SH-SY5Y (cell line): ENCODE data around the gene PSMD5.

ENCODE experiments used
- GATA2 ChIP-seq: IDR thresholded peaks from 2 replicates; pipeline ENCODE4 v1.6.1; 2011; ENCODE audit warnings: mild to moderate bottlenecking, low read depth, low read length
- GATA3 ChIP-seq: IDR thresholded peaks from 2 replicates; pipeline ENCODE4 v1.6.1; 2011; ENCODE audit warnings: low read depth, mild to moderate bottlenecking, low read length, moderate library complexity

DNA sequence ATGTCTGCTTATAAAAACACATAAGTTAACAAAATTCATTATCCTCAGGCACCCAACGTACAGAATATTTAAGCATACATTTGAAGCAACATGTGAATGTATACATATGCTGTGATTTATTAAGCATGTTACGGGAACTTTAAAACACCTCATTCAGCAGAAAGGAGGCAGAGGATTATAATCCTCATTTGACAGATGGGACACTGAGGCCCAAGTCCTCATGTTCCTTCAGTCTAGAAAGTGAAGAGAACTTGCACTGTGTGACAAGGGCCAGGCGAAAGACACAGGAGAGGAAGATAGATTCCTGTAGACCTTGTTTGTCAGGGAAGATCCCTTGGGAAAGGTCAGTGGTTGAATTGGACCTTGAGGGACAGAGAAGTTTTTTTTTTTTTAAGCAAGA, 7.6 kb upstream of the PSMD5 start:
- TF ChIP-seq GATA2 (no peak), GATA3 (no peak)
